Measurements from ENCODE around the gene ITPR1. TPM values are rescaled to one million over a fixed set of nuclear protein-coding genes. Genes with fewer than 3 reads are reported as not detected.

ITPR1 gene
- total and polyA plus RNA-seq, 2 experiments from 2014 or later, result 1.4 to 2.5 TPM

- Histone ChIP-seq H3K9me2 (ENCODE audit: insufficient read depth) (no peaks in the 10 kb centered on the region), H3K36me3 (ENCODE audit: low read depth) (no peaks in the 10 kb centered on the region), H3K9me3 (ENCODE audit: low read depth) (no peaks in the 10 kb centered on the region), H3K79me2 (ENCODE audit: insufficient read depth) (no peaks in the 10 kb centered on the region), H3K4me2 (ENCODE audit: unreplicated experiment) (no peak overlapping the region), H3K9ac (no peak overlapping the region), H2AFZ (no peak overlapping the region), H3F3A (ENCODE audit: insufficient read depth) (no peaks in the 10 kb centered on the region), H4K20me1 (ENCODE audit: insufficient read depth) (no peaks in the 10 kb centered on the region), H3K4me3 (no peak overlapping the region), H3K27me3 (replicated peaks; ENCODE audit: insufficient read depth) (no peaks in the 10 kb centered on the region), H3K27ac (no peak overlapping the region), H3K4me1 (ENCODE audit: insufficient read depth) (no peaks in the 10 kb centered on the region)
- in situ Hi-C loops (cut with MboI), result no loop called here
- no peak for DNase-seq
- TF ChIP-seq EZH2 (IDR thresholded peaks at IDR 0.05; ENCODE audit: insufficient read depth, poor library complexity, severe bottlenecking), result no peak
- TF ChIP-seq EZH2phosphoT487 (IDR thresholded peaks at IDR 0.05; ENCODE audit: insufficient read depth, low read depth), result no peak
Measured at GRCh38 chr3:4509043-4509442, 15.9 kb downstream of the ITPR1 start.

GRCh38 chr3:4509983-4510755 is 17.0 kb downstream of the ITPR1 start:
- no peak overlapping the region for H2AFZ ChIP-seq
- no peak overlapping the region for H3K9ac ChIP-seq
- TF ChIP-seq EZH2 (IDR thresholded peaks at IDR 0.05; ENCODE audit: insufficient read depth, poor library complexity, severe bottlenecking), result no peak
- TF ChIP-seq EZH2phosphoT487 (IDR thresholded peaks at IDR 0.05; ENCODE audit: insufficient read depth, low read depth), result no peak
- no peak for DNase-seq
- in situ Hi-C loops (cut with MboI), result no loop called here
- H3K4me2 ChIP-seq (ENCODE audit: unreplicated experiment), result no peak overlapping the region
- no peaks in the 10 kb centered on the region for H3K36me3 ChIP-seq (ENCODE audit: low read depth)
- no peaks in the 10 kb centered on the region for H4K20me1 ChIP-seq (ENCODE audit: insufficient read depth)
- no peaks in the 10 kb centered on the region for H3K9me3 ChIP-seq (ENCODE audit: low read depth)
- no peaks in the 10 kb centered on the region for H3F3A ChIP-seq (ENCODE audit: insufficient read depth)
- no peak overlapping the region for H3K27ac ChIP-seq
- no peak overlapping the region for H3K4me3 ChIP-seq
- H3K9me2 ChIP-seq (ENCODE audit: insufficient read depth), result no peaks in the 10 kb centered on the region
- WGBS, 2 experiments (ENCODE audit: low coverage in 1 of 2, low lambda C conversion rate in 2 of 2, missing lambda C conversion rate in 2 of 2), result 48 to 56% methylated on average over 5 of the region's 5 CpGs
- H3K79me2 ChIP-seq (ENCODE audit: insufficient read depth), result no peaks in the 10 kb centered on the region
- H3K27me3 ChIP-seq (replicated peaks; ENCODE audit: insufficient read depth), result no peaks in the 10 kb centered on the region
- no peaks in the 10 kb centered on the region for H3K4me1 ChIP-seq (ENCODE audit: insufficient read depth)

- Histone ChIP-seq H2AFZ (no peak overlapping the region), H3K27ac (no peak overlapping the region), H3K9me3 (ENCODE audit: low read depth) (no peaks in the 10 kb centered on the region), H3K4me3 (no peak overlapping the region), H3K4me1 (ENCODE audit: insufficient read depth) (no peaks in the 10 kb centered on the region), H3K4me2 (ENCODE audit: unreplicated experiment) (no peak overlapping the region), H3K27me3 (replicated peaks; ENCODE audit: insufficient read depth) (no peaks in the 10 kb centered on the region), H3K9me2 (ENCODE audit: insufficient read depth) (no peaks in the 10 kb centered on the region), H3K9ac (no peak overlapping the region), H3K36me3 (ENCODE audit: low read depth) (no peaks in the 10 kb centered on the region), H3F3A (ENCODE audit: insufficient read depth) (no peaks in the 10 kb centered on the region), H4K20me1 (ENCODE audit: insufficient read depth) (no peaks in the 10 kb centered on the region), H3K79me2 (ENCODE audit: insufficient read depth) (no peaks in the 10 kb centered on the region)
- WGBS, 2 experiments (ENCODE audit: low coverage in 1 of 2, low lambda C conversion rate in 2 of 2, missing lambda C conversion rate in 2 of 2), result 58 to 62% methylated on average over 7 of the region's 7 CpGs
- no peak for DNase-seq
- TF ChIP-seq EZH2phosphoT487 (IDR thresholded peaks at IDR 0.05; ENCODE audit: insufficient read depth, low read depth) (no peak), EZH2 (IDR thresholded peaks at IDR 0.05; ENCODE audit: insufficient read depth, poor library complexity, severe bottlenecking) (no peak)
- in situ Hi-C loops (cut with MboI), result no loop called here
Measured at GRCh38 chr3:4511491-4512262, 18.5 kb downstream of the ITPR1 start.

DNA sequence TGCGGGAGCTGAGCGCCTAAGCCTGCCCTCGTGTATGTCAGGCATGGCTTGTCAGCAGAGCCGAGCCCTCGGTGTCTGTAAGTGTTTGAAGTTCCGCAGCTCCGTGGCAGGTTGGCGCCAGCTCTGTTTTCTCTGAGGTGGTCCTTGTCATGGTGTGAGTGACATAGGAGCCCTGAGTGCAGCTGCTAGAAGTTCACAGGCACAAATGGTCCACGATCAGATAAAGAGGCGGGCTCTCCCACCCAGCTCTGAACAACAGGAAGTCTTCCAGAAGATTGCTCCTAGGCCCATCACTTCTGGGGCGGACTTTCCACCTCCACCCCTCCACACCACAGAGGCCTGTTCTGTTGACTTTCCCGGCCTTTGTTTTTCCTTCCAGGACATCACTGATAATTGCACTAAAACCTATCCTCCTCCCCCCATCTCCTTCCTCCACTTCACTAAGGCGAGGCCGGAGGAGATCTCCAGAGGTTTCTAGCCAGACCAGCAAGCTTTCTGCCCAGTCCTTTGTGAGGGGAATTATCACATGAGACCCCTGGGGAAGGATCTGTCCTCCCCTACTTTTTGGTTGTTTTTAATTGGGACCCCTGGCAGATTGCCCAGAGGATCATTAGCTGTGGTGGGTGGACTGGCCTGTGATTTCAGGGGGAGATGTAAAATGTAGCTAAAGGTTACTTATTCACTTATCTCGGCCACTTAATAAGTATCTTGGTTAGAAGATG is 19.9 kb downstream of the ITPR1 start:
- TF ChIP-seq EZH2phosphoT487 (IDR thresholded peaks at IDR 0.05; ENCODE audit: insufficient read depth, low read depth), result no peak
- TF ChIP-seq EZH2 (IDR thresholded peaks at IDR 0.05; ENCODE audit: insufficient read depth, poor library complexity, severe bottlenecking), result no peak
- Histone ChIP-seq H3K9ac (no peak overlapping the region), H3K9me2 (ENCODE audit: insufficient read depth) (no peaks in the 10 kb centered on the region), H3K4me3 (no peak overlapping the region), H3K4me1 (ENCODE audit: insufficient read depth) (no peaks in the 10 kb centered on the region), H4K20me1 (ENCODE audit: insufficient read depth) (no peaks in the 10 kb centered on the region), H3K79me2 (ENCODE audit: insufficient read depth) (no peaks in the 10 kb centered on the region), H3F3A (ENCODE audit: insufficient read depth) (no peaks in the 10 kb centered on the region), H3K36me3 (ENCODE audit: low read depth) (no peaks in the 10 kb centered on the region), H3K9me3 (ENCODE audit: low read depth) (no peaks in the 10 kb centered on the region), H3K27ac (no peak overlapping the region), H3K4me2 (ENCODE audit: unreplicated experiment) (no peak overlapping the region), H2AFZ (no peak overlapping the region), H3K27me3 (replicated peaks; ENCODE audit: insufficient read depth) (no peaks in the 10 kb centered on the region)
- in situ Hi-C loops (cut with MboI), result no loop called here
- WGBS, 2 experiments (ENCODE audit: low coverage in 1 of 2, low lambda C conversion rate in 2 of 2, missing lambda C conversion rate in 2 of 2), result 69 to 72% methylated on average over 15 of the region's 15 CpGs
- DNase-seq, result no peak
